Activated naive CD4-positive, alpha-beta T cell treated with anti-CD3 and anti-CD28 coated beads, Interleukin-2, amount 10 ng/mL, durations not matched to agents 7 days and 5 days (primary cell): Measurements from ENCODE around the gene GRAMD1C.
A peak's percentile ranks its signal among the peaks of the same experiment; 100 is the strongest.
"Not testable (repeated sequence)": the region's sequence is repeated elsewhere in the genome, so short reads cannot be mapped to it uniquely, and the experiment has no call there.

Source experiments
- CTCF ChIA-PET: fragments of 350-600 bp; sonication (Branson Sonifier 250); formaldehyde crosslinking; loops from one replicate; lab custom pipeline; 2021; ENCODE audit warnings: antibody characterized with exemption; lab: Charles Lee
- DNase-seq: peaks from one replicate; pipeline ENCODE4 v3.0.0-alpha.2; 2020
- H3K27ac Mint-ChIP-seq: one replicate; pipeline ENCODE4 v1.8.0; 2021; ENCODE audit warnings: mild to moderate bottlenecking, moderate library complexity, mixed read lengths
- H3K27me3 Mint-ChIP-seq: one replicate; pipeline ENCODE4 v1.8.0; 2021; ENCODE audit warnings: mild to moderate bottlenecking, mixed read lengths
- H3K36me3 Mint-ChIP-seq: one replicate; pipeline ENCODE4 v1.8.0; 2021; ENCODE audit warnings: mixed read lengths
- H3K4me1 Mint-ChIP-seq: one replicate; pipeline ENCODE4 v1.8.0; 2021; ENCODE audit warnings: mixed read lengths
- H3K4me3 Mint-ChIP-seq: one replicate; pipeline ENCODE4 v1.8.0; 2021; ENCODE audit warnings: mild to moderate bottlenecking, moderate library complexity, mixed read lengths
- H3K9me3 Mint-ChIP-seq: one replicate; pipeline ENCODE4 v1.8.0; 2021; ENCODE audit warnings: mixed read lengths

Gene GRAMD1C

DNA sequence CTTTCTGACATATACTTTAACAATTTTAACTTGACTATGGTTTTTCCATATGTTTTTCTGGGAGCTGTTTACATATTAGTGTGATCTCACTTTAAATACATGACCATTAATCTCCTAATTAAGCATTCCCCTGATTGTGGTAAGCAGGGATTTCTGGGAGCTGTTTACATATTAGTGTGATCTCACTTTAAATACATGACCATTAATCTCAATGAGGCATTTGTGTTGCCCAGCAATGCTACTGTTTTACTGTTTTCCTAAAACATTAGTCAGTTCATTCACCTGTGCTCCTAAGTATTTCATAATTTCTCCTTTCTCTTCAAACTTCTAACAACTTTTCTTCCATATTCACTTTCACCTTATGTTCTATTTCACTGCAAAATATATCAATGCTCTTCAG, 3.6 kb upstream of the GRAMD1C start:
- H3K4me3 Mint-ChIP-seq = no peak overlapping the region
- CTCF ChIA-PET = interaction anchor here (0.6 to 1.3 kb wide), 5 partner anchors 10 to 588 kb away, joined by 3 to 6 read pairs (median 6); no protein-coding TSS in a partner anchor
- no peaks in the 10 kb centered on the region for H3K27me3 Mint-ChIP-seq
- H3K9me3 Mint-ChIP-seq = peaks cover 5% of the 10 kb centered on the region
- peaks cover 11% of the 10 kb centered on the region for H3K4me1 Mint-ChIP-seq
- H3K27ac Mint-ChIP-seq = no peak overlapping the region
- no peak for DNase-seq
- peaks cover 2% of the 10 kb centered on the region for H3K36me3 Mint-ChIP-seq

DNA sequence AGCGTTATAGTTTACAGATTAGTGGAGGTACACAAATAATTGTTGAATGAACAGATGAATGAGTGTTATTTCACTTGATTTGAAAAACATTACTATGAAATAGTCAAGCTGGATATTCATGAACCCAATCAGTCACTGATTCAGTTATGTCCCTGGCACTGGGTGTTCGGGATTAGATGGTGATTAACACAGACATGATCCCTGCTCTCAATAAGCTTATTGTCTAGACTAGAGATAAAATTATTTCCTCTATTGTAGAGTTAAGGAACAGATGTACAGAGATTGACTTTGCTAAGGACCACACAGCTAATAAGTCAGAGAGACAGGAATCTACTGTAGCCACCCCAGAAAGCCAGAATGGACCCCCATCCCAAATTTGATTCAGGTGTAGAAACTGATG, 963 bp downstream of the GRAMD1C start:
- CTCF ChIA-PET = interaction anchor here (0.9 to 1.8 kb wide), 5 partner anchors 54 to 574 kb away, joined by 3 to 7 read pairs (median 5); partner anchors contain the start of gene NAA50
- H3K4me1 Mint-ChIP-seq = peaks cover 7% of the 10 kb centered on the region
- no peak overlapping the region for H3K27ac Mint-ChIP-seq
- no peak for DNase-seq
- peak overlapping the region; percentile 72 for H3K4me3 Mint-ChIP-seq
- H3K9me3 Mint-ChIP-seq = no peaks in the 10 kb centered on the region
- H3K27me3 Mint-ChIP-seq = peaks cover 6% of the 10 kb centered on the region
- no peaks in the 10 kb centered on the region for H3K36me3 Mint-ChIP-seq

DNA sequence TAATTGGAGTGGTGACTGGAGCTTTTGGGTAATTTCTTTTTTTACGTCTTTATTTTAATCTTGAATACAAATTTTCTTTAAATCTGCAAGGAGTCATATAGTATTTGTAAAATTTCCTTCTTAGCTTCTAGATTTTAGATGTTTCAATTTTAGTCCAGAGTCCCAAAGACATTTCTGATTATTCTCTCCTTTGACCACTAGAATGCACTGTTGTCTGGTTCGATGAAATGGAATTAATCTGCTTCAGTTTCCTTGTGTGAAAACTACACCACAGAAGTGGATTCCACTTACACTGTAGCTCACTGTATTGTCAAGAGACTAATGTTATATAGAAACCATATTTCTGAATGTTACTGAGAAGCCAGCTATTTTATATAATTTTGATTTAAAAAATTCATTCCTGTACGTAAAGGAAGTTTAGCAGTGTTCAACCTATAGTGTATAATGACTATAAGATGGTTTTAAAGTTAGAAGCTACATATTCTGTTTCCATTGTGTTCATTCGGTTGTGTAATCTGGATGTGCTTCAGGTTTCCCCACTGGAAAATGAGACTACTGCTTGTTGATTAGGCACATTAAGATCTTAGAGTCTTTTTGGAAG, 6.1 kb downstream of the GRAMD1C start:
- Mint-ChIP-seq H3K27ac (no peak overlapping the region), H3K4me1 (no peaks in the 10 kb centered on the region), H3K36me3 (no peaks in the 10 kb centered on the region), H3K9me3 (no peaks in the 10 kb centered on the region), H3K4me3 (no peak overlapping the region), H3K27me3 (peaks cover 6% of the 10 kb centered on the region)
- no peak for DNase-seq
- CTCF ChIA-PET = interaction anchor here (0.8 to 3.1 kb wide), 19 partner anchors 9 to 463 kb away, joined by 3 to 15 read pairs (median 4); no protein-coding TSS in a partner anchor

DNA sequence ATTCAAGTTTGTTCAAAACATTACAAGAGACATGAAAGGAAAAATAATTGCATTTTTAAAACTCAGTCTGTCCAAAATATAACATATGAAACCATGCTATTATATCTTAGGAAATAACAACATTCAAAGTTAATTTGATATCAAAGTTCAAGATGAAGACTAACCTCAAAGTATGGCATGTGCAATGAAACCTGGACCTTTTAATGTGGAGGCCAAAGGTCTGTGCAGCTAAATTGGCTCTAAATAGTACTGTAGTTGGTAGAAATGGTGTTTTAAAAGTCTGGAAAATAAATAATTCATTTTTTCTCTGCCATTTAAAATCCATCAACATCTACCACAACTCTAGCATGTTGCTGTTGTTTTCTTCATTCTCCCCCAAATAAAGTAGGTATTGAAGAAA, 8.7 kb downstream of the GRAMD1C start:
- no peak for DNase-seq
- H3K36me3 Mint-ChIP-seq = no peaks in the 10 kb centered on the region
- H3K9me3 Mint-ChIP-seq = no peaks in the 10 kb centered on the region
- CTCF ChIA-PET = interaction anchor here (3.1 kb wide), 1 partner anchor 66 kb away, joined by 15 read pairs; no protein-coding TSS in a partner anchor
- H3K4me3 Mint-ChIP-seq = no peak overlapping the region
- H3K27me3 Mint-ChIP-seq = peaks cover 6% of the 10 kb centered on the region
- H3K27ac Mint-ChIP-seq = no peak overlapping the region
- H3K4me1 Mint-ChIP-seq = no peaks in the 10 kb centered on the region

DNA sequence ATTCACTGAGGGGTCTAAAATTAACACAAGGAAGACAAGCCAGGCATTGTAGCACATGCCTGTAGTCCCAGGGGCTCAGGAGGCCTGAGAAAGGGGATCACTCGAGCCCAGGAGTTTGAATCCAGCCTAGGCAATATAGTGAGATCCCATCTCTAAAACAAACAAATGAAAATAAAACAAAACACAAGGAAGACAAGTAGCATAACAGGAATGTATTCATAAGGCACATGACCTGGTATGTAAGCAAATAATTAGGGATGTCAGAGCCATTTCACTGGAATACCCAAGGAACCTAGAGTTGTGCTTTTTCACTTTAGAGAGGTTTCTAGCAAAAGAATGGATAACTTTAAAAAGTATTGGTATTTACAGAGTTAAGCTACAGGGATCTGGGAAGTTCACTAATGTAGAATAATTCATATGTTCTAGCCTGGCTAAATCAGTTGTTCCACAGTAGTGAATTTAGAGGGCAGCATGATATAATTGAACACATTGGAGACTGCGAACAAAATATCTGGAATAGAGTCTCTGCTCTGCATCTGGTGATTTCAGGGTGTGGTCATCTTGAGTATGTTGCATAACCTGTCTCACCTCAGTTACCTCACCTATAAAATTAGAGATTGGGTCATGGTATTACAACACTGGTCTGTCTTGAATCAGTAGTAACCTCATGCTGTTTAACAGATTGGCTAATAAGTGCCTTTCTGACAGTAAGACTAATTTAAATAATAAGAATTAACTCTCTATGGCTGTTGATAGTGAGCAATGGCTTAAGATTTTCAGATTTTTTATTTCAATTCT, 9.3 kb downstream of the GRAMD1C start:
- H3K9me3 Mint-ChIP-seq = no peaks in the 10 kb centered on the region
- no peaks in the 10 kb centered on the region for H3K4me1 Mint-ChIP-seq
- no peaks in the 10 kb centered on the region for H3K36me3 Mint-ChIP-seq
- CTCF ChIA-PET = no interaction called here
- H3K4me3 Mint-ChIP-seq = no peak overlapping the region
- no peak for DNase-seq
- no peak overlapping the region for H3K27ac Mint-ChIP-seq
- H3K27me3 Mint-ChIP-seq = peaks cover 2% of the 10 kb centered on the region

DNA sequence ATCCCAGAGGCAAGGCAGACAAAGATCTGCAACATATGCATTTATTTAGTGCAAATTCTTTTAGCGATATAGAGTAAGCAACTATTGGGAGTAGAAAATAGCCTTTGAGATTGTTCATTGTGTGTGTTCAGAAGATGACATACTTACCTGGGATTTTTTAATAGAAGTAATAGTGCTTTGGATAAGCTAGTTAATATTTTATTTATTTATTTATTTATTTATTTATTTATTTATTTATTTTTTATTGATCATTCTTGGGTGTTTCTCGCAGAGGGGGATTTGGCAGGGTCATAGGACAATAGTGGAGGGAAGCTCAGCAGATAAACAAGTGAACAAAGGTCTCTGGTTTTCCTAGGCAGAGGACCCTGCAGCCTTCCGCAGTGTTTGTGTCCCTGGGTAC, 10.5 kb downstream of the GRAMD1C start:
- DNase-seq, H3K36me3 Mint-ChIP-seq, H3K4me1 Mint-ChIP-seq, H3K9me3 Mint-ChIP-seq, H3K27ac Mint-ChIP-seq, H3K27me3 Mint-ChIP-seq, CTCF ChIA-PET, H3K4me3 Mint-ChIP-seq: not testable (repeated sequence)

DNA sequence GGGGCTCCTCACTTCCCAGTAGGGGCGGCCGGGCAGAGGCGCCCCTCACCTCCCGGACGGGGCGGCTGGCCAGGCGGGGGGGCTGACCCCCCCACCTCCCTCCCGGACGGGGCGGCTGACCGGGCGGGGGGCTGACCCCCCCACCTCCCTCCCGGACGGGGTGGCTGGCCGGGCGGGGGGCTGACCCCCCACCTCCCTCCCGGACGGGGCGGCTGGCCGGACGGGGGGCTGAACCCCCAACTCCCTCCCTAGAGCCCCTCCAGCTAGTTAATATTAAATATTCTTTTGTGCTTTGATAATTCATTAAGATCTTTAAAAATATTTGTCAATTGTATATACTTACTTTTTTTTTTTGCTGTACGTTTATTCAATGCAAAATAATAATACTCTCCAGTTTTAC, 11.3 kb downstream of the GRAMD1C start:
- H3K36me3 Mint-ChIP-seq, H3K9me3 Mint-ChIP-seq, H3K4me1 Mint-ChIP-seq, H3K27me3 Mint-ChIP-seq, H3K27ac Mint-ChIP-seq, DNase-seq, CTCF ChIA-PET, H3K4me3 Mint-ChIP-seq: not testable (repeated sequence)

DNA sequence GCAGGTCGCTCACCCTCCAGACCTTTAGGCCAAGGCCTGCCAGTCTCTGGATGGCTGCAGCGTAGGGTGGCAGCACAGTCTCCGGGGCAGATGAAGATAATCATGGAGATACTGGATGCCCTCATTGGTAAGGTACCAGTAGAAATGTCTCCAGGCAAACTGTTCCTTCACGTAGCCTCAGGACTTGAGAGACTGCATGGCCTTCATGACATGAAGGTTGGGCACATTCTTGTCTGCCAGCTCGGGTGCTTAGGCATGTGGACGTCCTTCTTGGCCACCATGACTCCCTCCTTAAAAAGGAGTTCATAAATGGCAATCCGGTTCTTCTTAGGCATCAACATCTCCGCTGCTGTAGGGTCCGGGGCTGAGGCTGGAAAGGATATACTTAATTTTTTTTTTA, 11.8 kb downstream of the GRAMD1C start:
- H3K27ac Mint-ChIP-seq = peak overlapping the region; percentile 29
- DNase-seq, H3K4me1 Mint-ChIP-seq, H3K27me3 Mint-ChIP-seq, H3K36me3 Mint-ChIP-seq, CTCF ChIA-PET, H3K4me3 Mint-ChIP-seq, H3K9me3 Mint-ChIP-seq: not testable (repeated sequence)

DNA sequence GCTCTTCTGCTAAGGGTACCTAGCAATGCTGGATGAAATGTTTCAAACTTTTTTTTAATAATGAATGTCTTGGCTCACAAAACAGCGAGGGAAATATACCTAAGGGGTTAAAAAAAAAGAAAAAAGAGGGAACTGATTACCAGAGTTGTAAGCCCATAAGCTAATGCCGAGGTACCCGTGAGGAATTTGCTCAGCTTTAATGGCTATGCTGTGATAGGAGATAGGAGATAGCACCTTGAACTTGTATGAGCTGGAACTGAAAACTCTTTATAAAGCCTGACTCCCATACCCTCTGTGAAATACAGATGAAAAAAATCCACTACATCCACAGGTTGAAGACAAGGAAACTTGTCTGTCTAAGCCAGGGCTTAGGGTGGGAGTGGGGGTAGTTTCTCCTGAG, 13.9 kb downstream of the GRAMD1C start:
- Mint-ChIP-seq H3K27me3 (no peaks in the 10 kb centered on the region), H3K4me3 (no peak overlapping the region), H3K36me3 (no peaks in the 10 kb centered on the region), H3K27ac (no peak overlapping the region), H3K9me3 (no peaks in the 10 kb centered on the region), H3K4me1 (no peaks in the 10 kb centered on the region)
- no peak for DNase-seq
- CTCF ChIA-PET = no interaction called here

DNA sequence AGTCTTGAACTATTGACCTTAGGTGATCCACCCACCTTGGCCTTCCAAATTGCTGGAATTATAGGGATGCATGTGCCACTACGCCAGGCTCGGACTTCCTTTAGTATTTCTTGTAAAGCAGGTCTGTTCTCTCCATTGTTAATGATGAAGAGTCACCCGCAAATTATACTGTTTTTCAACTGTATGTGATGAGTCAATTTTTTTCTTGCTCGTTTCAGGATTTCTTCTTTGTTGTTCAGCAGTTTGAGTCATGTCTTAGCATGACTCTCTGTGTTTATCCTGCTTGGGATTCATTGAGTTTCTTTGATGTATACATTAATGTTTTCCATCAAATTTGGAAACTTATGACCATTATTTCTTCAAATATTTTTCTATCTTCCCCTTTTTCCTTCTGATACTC, 28.9 kb downstream of the GRAMD1C start:
- Mint-ChIP-seq H3K4me1 (no peaks in the 10 kb centered on the region), H3K27me3 (peaks cover 4% of the 10 kb centered on the region), H3K36me3 (no peaks in the 10 kb centered on the region), H3K4me3 (no peak overlapping the region), H3K27ac (no peak overlapping the region), H3K9me3 (no peaks in the 10 kb centered on the region)
- no peak for DNase-seq
- CTCF ChIA-PET = no interaction called here

DNA sequence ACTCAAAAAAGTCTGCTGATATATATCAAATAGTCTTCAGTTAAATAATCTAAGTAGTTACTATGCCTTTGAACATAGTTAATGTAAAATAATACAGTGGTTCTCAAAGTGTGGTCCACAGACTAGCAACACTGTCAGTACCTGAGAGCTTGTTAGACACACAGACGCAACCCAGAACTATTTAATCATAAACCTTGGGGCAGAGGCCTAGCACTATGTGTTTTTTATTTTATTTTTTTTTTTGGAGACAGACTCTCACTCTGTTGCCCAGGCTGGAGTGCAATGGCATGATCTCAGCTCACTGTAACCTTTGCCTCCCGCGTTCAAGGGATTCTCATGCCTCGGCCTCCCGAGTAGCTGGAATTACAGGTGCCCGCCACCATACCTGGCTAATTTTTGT, 34.7 kb downstream of the GRAMD1C start:
- Mint-ChIP-seq H3K4me1 (no peaks in the 10 kb centered on the region), H3K27me3 (peaks cover 8% of the 10 kb centered on the region), H3K27ac (no peak overlapping the region), H3K36me3 (no peaks in the 10 kb centered on the region), H3K4me3 (no peak overlapping the region), H3K9me3 (no peaks in the 10 kb centered on the region)
- CTCF ChIA-PET = no interaction called here
- DNase-seq = no peak

DNA sequence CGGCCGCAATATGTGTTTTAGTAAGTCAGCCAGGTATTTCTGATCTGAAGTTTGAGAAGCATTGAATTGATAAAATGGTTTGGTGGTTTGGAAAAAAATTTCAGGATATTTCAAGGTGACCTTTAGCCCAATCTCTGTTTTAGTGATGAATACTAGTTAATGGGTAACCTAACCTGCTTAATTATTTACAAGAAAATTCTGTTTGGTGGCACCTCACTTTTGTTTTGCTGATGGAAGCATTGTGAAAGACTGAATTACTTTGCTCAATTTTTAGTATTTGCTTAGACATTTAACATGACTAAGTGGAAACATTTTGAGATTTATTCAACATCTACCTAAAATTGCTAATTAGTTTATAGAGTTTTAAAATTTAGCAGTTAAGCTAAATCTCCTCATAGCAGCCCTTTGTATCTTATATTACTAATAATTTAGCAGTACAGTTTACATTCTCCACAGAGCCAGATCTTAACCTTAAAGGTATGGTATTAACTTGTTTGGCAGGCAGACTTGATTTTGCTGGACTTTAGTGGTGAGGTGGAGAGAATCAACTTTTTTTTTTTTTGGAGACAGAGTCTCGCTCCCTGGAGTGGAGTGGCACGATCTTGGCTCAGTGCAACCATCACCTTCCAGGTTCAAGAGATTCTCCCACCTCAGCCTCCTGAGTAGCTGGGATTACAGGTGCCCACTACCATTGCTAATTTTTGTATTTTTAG, 35.4 kb downstream of the GRAMD1C start:
- no peak for DNase-seq
- Mint-ChIP-seq H3K36me3 (no peaks in the 10 kb centered on the region), H3K9me3 (no peaks in the 10 kb centered on the region), H3K27ac (no peak overlapping the region), H3K27me3 (peaks cover 4% of the 10 kb centered on the region), H3K4me3 (no peak overlapping the region), H3K4me1 (no peaks in the 10 kb centered on the region)
- CTCF ChIA-PET = no interaction called here

DNA sequence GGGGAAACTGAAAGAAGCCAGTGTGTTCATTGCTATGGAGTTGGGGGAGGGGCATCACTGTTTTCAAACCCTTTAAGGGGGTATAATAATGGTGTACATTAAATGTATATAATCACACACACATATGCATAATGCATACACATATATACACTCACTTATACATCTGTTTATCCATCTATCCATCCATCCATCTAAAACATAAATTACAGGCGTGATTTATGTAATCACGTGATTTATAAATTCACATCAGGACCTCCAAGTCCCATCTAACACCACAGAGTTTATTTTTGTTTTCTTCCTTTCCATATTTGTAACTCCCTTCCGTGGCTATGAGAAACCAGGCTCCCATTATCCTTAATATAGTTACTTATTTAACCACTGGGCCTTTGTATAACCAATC, 39.8 kb downstream of the GRAMD1C start:
- H3K27ac Mint-ChIP-seq = no peak overlapping the region
- no peaks in the 10 kb centered on the region for H3K4me1 Mint-ChIP-seq
- no peaks in the 10 kb centered on the region for H3K9me3 Mint-ChIP-seq
- H3K36me3 Mint-ChIP-seq = no peaks in the 10 kb centered on the region
- H3K4me3 Mint-ChIP-seq = no peak overlapping the region
- CTCF ChIA-PET = no interaction called here
- DNase-seq = no peak
- H3K27me3 Mint-ChIP-seq = peaks cover 4% of the 10 kb centered on the region

DNA sequence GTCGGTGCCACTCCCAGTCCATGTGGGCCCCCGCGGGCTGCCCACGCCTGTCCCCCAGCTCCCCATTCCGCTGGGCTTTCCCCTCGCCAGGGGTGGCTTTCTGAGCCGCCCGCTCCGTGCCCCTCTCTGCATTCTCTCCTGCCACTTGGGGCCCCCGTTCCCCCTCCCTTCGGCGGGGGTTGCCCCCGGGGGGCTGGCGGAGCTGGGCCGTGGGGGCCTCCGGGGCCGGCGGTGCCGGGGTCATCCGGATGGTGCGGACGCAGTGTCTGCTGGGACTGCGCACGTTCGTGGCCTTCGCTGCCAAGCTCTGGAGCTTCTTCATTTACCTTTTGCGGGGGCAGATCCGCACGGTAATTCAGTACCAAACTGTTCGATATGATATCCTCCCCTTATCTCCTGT, 46.5 kb downstream of the GRAMD1C start:
- Mint-ChIP-seq H3K36me3 (no peaks in the 10 kb centered on the region), H3K9me3 (no peaks in the 10 kb centered on the region), H3K4me1 (no peaks in the 10 kb centered on the region), H3K27me3 (peaks cover 5% of the 10 kb centered on the region), H3K4me3 (no peak overlapping the region), H3K27ac (no peak overlapping the region)
- CTCF ChIA-PET = no interaction called here
- DNase-seq = no peak
